ENCODE results near the gene EPB41L5. TPM values are rescaled to one million over a fixed set of nuclear protein-coding genes. Genes with fewer than 3 reads are reported as not detected.

The EPB41L5 gene
- total RNA-seq, 1 experiment from 2014 or later, result 34.9 TPM

- POLR2A ChIA-PET, result no interaction called here
- ATAC-seq (no peak), DNase-seq (ENCODE audit: low spot score) (no peak)
- Mint-ChIP-seq H3K27ac (no peak overlapping the region), H3K27me3 (ENCODE audit: low read depth) (no peaks in the 10 kb centered on the region), H3K36me3 (no peaks in the 10 kb centered on the region), H3K4me1 (no peaks in the 10 kb centered on the region), H3K4me3 (no peak overlapping the region), H3K9me3 (no peaks in the 10 kb centered on the region)
- TF ChIP-seq KAT7 (CRISPR knock-in tag; IDR thresholded peaks at IDR 0.05; ENCODE audit: borderline replicate concordance), result no peak
- TF ChIP-seq GABPB1 (CRISPR knock-in tag; IDR thresholded peaks at IDR 0.05), result 0 out of 2 replicates have a peak, but pooled peaks have one; percentile 21
- CTCF ChIA-PET, result interaction anchor here (1.0 kb wide), 1 partner anchor 65 kb away, joined by 3 read pairs; no protein-coding TSS in a partner anchor
Observed at GRCh38 chr2:120110507-120110906, 97.6 kb downstream of the EPB41L5 start.

DNA sequence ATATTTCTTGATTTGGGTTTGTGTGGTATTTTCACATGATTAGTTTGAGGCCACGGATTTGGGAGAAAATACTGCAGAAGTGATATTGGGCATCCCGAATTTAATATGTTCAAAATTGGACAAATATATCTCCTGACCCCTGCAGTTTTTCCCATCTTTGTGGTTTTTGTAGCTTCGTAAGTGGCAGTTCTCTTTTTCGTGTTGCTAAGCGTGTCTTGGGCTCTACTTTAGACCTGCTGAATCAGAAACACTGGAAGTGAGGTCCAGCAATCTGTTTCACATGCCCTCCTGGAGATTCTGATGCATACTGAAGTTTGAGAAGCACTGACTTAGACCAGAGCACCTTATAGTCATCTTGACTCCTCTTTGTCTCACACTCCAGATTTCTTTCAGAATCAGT, 98.3 kb downstream of the EPB41L5 start:
- no peak for ATAC-seq
- H3K27me3 Mint-ChIP-seq (ENCODE audit: low read depth), result no peaks in the 10 kb centered on the region

DNA sequence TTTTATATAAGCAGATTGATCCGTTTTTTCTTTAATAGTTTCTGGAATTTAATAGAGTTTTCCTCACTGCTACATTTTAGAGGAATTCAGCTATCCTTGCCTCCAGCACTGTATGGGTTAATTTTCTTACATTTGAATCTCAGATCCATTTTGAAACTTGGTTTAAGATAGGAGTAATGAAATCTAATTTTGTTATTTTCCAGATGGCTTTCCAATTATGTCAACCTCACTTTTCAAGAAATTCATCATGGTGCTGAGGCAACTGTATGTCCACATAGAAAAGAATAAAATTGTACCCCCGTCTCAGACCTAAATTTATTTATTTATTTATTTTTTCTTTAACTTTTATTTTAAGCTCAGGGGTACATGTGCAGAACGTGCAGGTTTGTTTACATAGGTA, 105.1 kb downstream of the EPB41L5 start:
- Mint-ChIP-seq H3K27me3 (ENCODE audit: low read depth) (no peaks in the 10 kb centered on the region), H3K9me3 (peaks cover 14% of the 10 kb centered on the region), H3K36me3 (peaks cover 16% of the 10 kb centered on the region), H3K4me3 (no peak overlapping the region), H3K4me1 (no peaks in the 10 kb centered on the region), H3K27ac (no peak overlapping the region)
- ATAC-seq (no peak), DNase-seq (ENCODE audit: low spot score) (no peak)
- TF ChIP-seq CTCF (IDR thresholded peaks at IDR 0.05) (no peak), SP1 (CRISPR knock-in tag; conservative IDR thresholded peaks at IDR 0.05) (no peak), CREM (CRISPR knock-in tag; IDR thresholded peaks at IDR 0.05) (no peak), RELA (CRISPR knock-in tag; IDR thresholded peaks at IDR 0.05; ENCODE audit: borderline replicate concordance) (no peak), SMAD4 (CRISPR knock-in tag; IDR thresholded peaks at IDR 0.05) (no peak), ZNF396 (CRISPR knock-in tag; IDR thresholded peaks at IDR 0.05; ENCODE audit: borderline replicate concordance) (no peak), PRRX2 (CRISPR knock-in tag; IDR thresholded peaks at IDR 0.05) (no peak), EMX1 (CRISPR knock-in tag; IDR thresholded peaks at IDR 0.05) (no peak), NFYB (CRISPR knock-in tag; conservative IDR thresholded peaks at IDR 0.05; ENCODE audit: low read depth) (no peak), ZNF281 (CRISPR knock-in tag; IDR thresholded peaks at IDR 0.05) (no peak)
- TF ChIP-seq, protein P1, sequence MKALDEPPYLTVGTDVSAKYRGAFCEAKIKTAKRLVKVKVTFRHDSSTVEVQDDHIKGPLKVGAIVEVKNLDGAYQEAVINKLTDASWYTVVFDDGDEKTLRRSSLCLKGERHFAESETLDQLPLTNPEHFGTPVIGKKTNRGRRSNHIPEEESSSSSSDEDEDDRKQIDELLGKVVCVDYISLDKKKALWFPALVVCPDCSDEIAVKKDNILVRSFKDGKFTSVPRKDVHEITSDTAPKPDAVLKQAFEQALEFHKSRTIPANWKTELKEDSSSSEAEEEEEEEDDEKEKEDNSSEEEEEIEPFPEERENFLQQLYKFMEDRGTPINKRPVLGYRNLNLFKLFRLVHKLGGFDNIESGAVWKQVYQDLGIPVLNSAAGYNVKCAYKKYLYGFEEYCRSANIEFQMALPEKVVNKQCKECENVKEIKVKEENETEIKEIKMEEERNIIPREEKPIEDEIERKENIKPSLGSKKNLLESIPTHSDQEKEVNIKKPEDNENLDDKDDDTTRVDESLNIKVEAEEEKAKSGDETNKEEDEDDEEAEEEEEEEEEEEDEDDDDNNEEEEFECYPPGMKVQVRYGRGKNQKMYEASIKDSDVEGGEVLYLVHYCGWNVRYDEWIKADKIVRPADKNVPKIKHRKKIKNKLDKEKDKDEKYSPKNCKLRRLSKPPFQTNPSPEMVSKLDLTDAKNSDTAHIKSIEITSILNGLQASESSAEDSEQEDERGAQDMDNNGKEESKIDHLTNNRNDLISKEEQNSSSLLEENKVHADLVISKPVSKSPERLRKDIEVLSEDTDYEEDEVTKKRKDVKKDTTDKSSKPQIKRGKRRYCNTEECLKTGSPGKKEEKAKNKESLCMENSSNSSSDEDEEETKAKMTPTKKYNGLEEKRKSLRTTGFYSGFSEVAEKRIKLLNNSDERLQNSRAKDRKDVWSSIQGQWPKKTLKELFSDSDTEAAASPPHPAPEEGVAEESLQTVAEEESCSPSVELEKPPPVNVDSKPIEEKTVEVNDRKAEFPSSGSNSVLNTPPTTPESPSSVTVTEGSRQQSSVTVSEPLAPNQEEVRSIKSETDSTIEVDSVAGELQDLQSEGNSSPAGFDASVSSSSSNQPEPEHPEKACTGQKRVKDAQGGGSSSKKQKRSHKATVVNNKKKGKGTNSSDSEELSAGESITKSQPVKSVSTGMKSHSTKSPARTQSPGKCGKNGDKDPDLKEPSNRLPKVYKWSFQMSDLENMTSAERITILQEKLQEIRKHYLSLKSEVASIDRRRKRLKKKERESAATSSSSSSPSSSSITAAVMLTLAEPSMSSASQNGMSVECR (CRISPR knock-in tag; IDR thresholded peaks at IDR 0.05; ENCODE audit: borderline replicate concordance), result no peak
- ChIA-PET POLR2A (no interaction called here), CTCF (no interaction called here)

More for the DNA sequence above, 98.3 kb downstream of the EPB41L5 start:
- CTCF ChIA-PET, result no interaction called here
- Mint-ChIP-seq H3K27ac (no peak overlapping the region), H3K4me1 (no peaks in the 10 kb centered on the region), H3K4me3 (no peak overlapping the region), H3K36me3 (no peaks in the 10 kb centered on the region), H3K9me3 (no peaks in the 10 kb centered on the region)
- DNase-seq (ENCODE audit: low spot score), result no peak
- POLR2A ChIA-PET, result no interaction called here
- TF ChIP-seq ATF6 (CRISPR knock-in tag; IDR thresholded peaks at IDR 0.05) (no peak), ETV6 (CRISPR knock-in tag; IDR thresholded peaks at IDR 0.05) (no peak), RELA (CRISPR knock-in tag; IDR thresholded peaks at IDR 0.05; ENCODE audit: borderline replicate concordance) (no peak), GTF2I (CRISPR knock-in tag; conservative IDR thresholded peaks at IDR 0.05) (no peak), ZNF232 (CRISPR knock-in tag; IDR thresholded peaks at IDR 0.05) (no peak), IRF2 (CRISPR knock-in tag; IDR thresholded peaks at IDR 0.05; ENCODE audit: borderline replicate concordance, low read depth) (no peak), ATF1 (CRISPR knock-in tag; IDR thresholded peaks at IDR 0.05) (no peak), NFYB (CRISPR knock-in tag; conservative IDR thresholded peaks at IDR 0.05; ENCODE audit: low read depth) (no peak), SOX15 (CRISPR knock-in tag; IDR thresholded peaks at IDR 0.05) (no peak)
- TF ChIP-seq, protein P2, sequence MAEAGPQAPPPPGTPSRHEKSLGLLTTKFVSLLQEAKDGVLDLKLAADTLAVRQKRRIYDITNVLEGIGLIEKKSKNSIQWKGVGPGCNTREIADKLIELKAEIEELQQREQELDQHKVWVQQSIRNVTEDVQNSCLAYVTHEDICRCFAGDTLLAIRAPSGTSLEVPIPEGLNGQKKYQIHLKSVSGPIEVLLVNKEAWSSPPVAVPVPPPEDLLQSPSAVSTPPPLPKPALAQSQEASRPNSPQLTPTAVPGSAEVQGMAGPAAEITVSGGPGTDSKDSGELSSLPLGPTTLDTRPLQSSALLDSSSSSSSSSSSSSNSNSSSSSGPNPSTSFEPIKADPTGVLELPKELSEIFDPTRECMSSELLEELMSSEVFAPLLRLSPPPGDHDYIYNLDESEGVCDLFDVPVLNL (CRISPR knock-in tag; IDR thresholded peaks at IDR 0.05; ENCODE audit: borderline replicate concordance, low read depth), result no peak
